H1 (cell line): ENCODE data around the gene PHTF1. TPM values are rescaled to one million over a fixed set of nuclear protein-coding genes. Genes with fewer than 3 reads are reported as not detected.

Experiments used
- CHD7 ChIP-seq: fragments of 300-600 bp; sonication (generic); IDR thresholded peaks from 2 replicates; pipeline ENCODE4 v1.7.1; 2012; ENCODE audit warnings: low read length, moderate library complexity, mild to moderate bottlenecking, inconsistent platforms; ENCODE audit not compliant: insufficient replicate concordance
- EGR1 ChIP-seq: IDR thresholded peaks from 2 replicates; pipeline ENCODE4 v1.6.1; 2011; ENCODE audit warnings: low read depth, low read length, borderline replicate concordance
- RXRA ChIP-seq: IDR thresholded peaks from 2 replicates; pipeline ENCODE4 v1.6.1; 2011; ENCODE audit warnings: low read depth, mild to moderate bottlenecking, low read length, moderate library complexity; ENCODE audit not compliant: insufficient read depth
- TCF12 ChIP-seq: IDR thresholded peaks from 2 replicates; pipeline ENCODE4 v1.6.1; 2011; ENCODE audit warnings: low read depth, mild to moderate bottlenecking, low read length
- polyA plus RNA-seq, 7 experiments: library from polyadenylated mRNA; depleted of rRNA in 3 of 7; stranded (reverse) in 5 of 7; unstranded in 2 of 7; fragments of >200 nt in 5 of 7; fragments of 200-250 nt in 2 of 7; gene quantifications; 1 replicate in 5 of 7; 2 replicates in 1 of 7; 4 replicates in 1 of 7; pipeline versions ENCODE4 v1.2.1 to v1.2.3, GENCODE V29; 2011 to 2013; ENCODE audit warnings: missing spikeins in 2 of 7, mixed read lengths in 2 of 7
- total RNA-seq: library from RNA; stranded (reverse); fragmentation: NEBNext Ultra II Directional; extraction: Animal tissue kit (Norgen Biotek cat#: 25700); gene quantifications from 2 replicates; pipeline ENCODE4 v1.2.1, GENCODE V29; 2021

The PHTF1 gene
- total and polyA plus RNA-seq, 2 of the 8 experiments (the other 6 are each of a cell fraction or from before 2014, with no cell fraction given), result 9.1 to 26.9 TPM

GRCh38 chr1:113805256-113805531, 45.9 kb upstream of the PHTF1 start (continued):
- TF ChIP-seq CHD7, result no peak
- no peak for TF ChIP-seq EGR1
- no peak for TF ChIP-seq RXRA
- TF ChIP-seq TCF12, result no peak
